Sigmoid colon (tissue), 7 donors: Measurements from ENCODE around the gene ZDHHC22. TPM values are rescaled to one million over a fixed set of nuclear protein-coding genes. Genes with fewer than 3 reads are reported as not detected.
A peak's percentile ranks its signal among the peaks of the same experiment; 100 is the strongest.

ENCODE experiments used
- DNase-seq: peaks from one replicate; pipeline ENCODE4 v3.0.0-alpha.2; 2019
- H3K27ac ChIP-seq, 4 donors: fragments of 200-600 bp; sonication (generic); one replicate each; pipeline ENCODE4 v1.5.1; 2016 to 2019; ENCODE audit warnings: mild to moderate bottlenecking in 1 of 4
- H3K27me3 ChIP-seq, 3 donors: fragments of 200-600 bp; sonication (generic); one replicate each; pipeline ENCODE4 v1.5.1; 2019; ENCODE audit warnings: mild to moderate bottlenecking in 1 of 3
- H3K36me3 ChIP-seq, 4 donors: fragments of 200-600 bp; sonication (generic); one replicate each; pipeline ENCODE4 v1.5.1; 2016 to 2019
- H3K4me1 ChIP-seq, 4 donors: fragments of 200-600 bp; sonication (generic); one replicate each; pipeline ENCODE4 v1.5.1; 2017 to 2019
- H3K4me3 ChIP-seq, 4 donors: fragments of 200-600 bp; sonication (generic); one replicate each; pipeline ENCODE4 v1.5.1; 2017 to 2019; ENCODE audit warnings: mild to moderate bottlenecking in 2 of 4, moderate library complexity in 1 of 4
- H3K9me3 ChIP-seq, 4 donors: fragments of 200-600 bp in 3 of 4; sonication (generic) in 3 of 4; one replicate each; pipeline versions ENCODE4 v1.5.1 to v1.6.1; 2013 to 2019
- CTCF ChIP-seq, 4 experiments: fragments of 450-650 bp in 3 of 4; fragments of 200-600 bp in 1 of 4; IDR thresholded peaks; one replicate each; pipeline ENCODE4 v1.5.1; 2016 to 2019; ENCODE audit warnings: antibody characterized with exemption in 4 of 4, mild to moderate bottlenecking in 3 of 4, moderate library complexity in 2 of 4
- EP300 ChIP-seq, 4 donors: sonication (generic); formaldehyde crosslinking; IDR thresholded peaks; one replicate each; pipeline ENCODE4 v1.6.1; 2017; ENCODE audit warnings: antibody characterized with exemption in 4 of 4
- POLR2A ChIP-seq, 2 donors: fragments of 450-650 bp; IDR thresholded peaks; one replicate each; pipeline ENCODE4 v1.6.1; 2016; ENCODE audit warnings: antibody characterized with exemption in 2 of 2, mild to moderate bottlenecking in 2 of 2, moderate library complexity in 2 of 2
- POLR2AphosphoS5 ChIP-seq, 4 donors: sonication (generic); formaldehyde crosslinking; IDR thresholded peaks; one replicate each; pipeline ENCODE4 v1.6.1; 2017; ENCODE audit warnings: antibody characterized with exemption in 4 of 4
- WGBS, 2 donors: extraction: QIAGEN DNeasy Blood & Tissue Kit; methylation state at CpG; one replicate each; pipeline ENCODE4 v1.1.7; 2013; 5-methylcytosine and 5-hydroxymethylcytosine counted together
- intact Hi-C: fragments of 100-400 bp; cut with DNase I; formaldehyde crosslinking; loops from one replicate; pipeline ENCODE4 v1.15.1; 2023
- polyA plus RNA-seq, 3 donors: library from polyadenylated mRNA; stranded (reverse); fragments of 200-250 nt; gene quantifications; one replicate each; pipeline ENCODE4 v1.2.3, GENCODE V29; 2013
- total RNA-seq, 4 donors: library from RNA; depleted of rRNA; stranded (reverse); fragments of >200 nt; gene quantifications; one replicate each; pipeline ENCODE4 v1.1.0, GENCODE V29; 2016
- donor health status: healthy with polysubstance abuse.
- donor health status: Bipolar disorder and iron deficiency.
- donor health status: healthy.

The ZDHHC22 gene
- total and polyA plus RNA-seq, 7 donors = 0.49 to 1.9 (median 0.95) TPM; not detected in 2

GRCh38 chr14:77142005-77142800 lies 612 bp upstream of the ZDHHC22 start:
- Histone ChIP-seq H3K27me3 (peaks cover 44 to 99% (median 77%) of the 10 kb centered on the region in 3 donors), H3K9me3 (no peaks in the 10 kb centered on the region), H3K4me3 (peak overlapping the region in 1 of 4 donors; percentile 47), H3K27ac (no peak overlapping the region), H3K4me1 (peaks cover 0 to 27% (median 26%) of the 10 kb centered on the region in 4 donors), H3K36me3 (no peaks in the 10 kb centered on the region)
- no peak for TF ChIP-seq POLR2AphosphoS5 (IDR thresholded peaks at IDR 0.05)
- TF ChIP-seq EP300 (IDR thresholded peaks at IDR 0.05) = no peak
- no peak for TF ChIP-seq POLR2A (IDR thresholded peaks at IDR 0.05)
- TF ChIP-seq CTCF (IDR thresholded peaks at IDR 0.05) = no peak
- DNase-seq = no peak
- 7 to 11% methylated on average over 9 of the region's 9 CpGs for WGBS, 2 donors
- intact Hi-C loops = no loop called here

- H3K4me3 ChIP-seq = peak overlapping the region in 3 of 4 donors; percentile 27 to 47 (median 44)
Measured at GRCh38 chr14:77140359-77141213, 1.0 kb downstream of the ZDHHC22 start.

GRCh38 chr14:77139540-77140358 lies 1.8 kb downstream of the ZDHHC22 start:
- DNase-seq = no peak
- intact Hi-C loops = no loop called here
- no peaks in the 10 kb centered on the region for H3K36me3 ChIP-seq
- H3K9me3 ChIP-seq = no peaks in the 10 kb centered on the region
- H3K27ac ChIP-seq = no peak overlapping the region
- H3K4me1 ChIP-seq = peaks cover 0 to 27% (median 26%) of the 10 kb centered on the region in 4 donors
- TF ChIP-seq CTCF (IDR thresholded peaks at IDR 0.05) = peak in 2 of 4 experiments; percentile 9 to 26
- no peak for TF ChIP-seq EP300 (IDR thresholded peaks at IDR 0.05)
- 2% methylated on average over 52 of the region's 52 CpGs for WGBS, 2 donors
- no peak overlapping the region for H3K4me3 ChIP-seq
- peaks cover 44 to 99% (median 79%) of the 10 kb centered on the region in 3 donors for H3K27me3 ChIP-seq

More at GRCh38 chr14:77140359-77141213, 1.0 kb downstream of the ZDHHC22 start:
- TF ChIP-seq POLR2AphosphoS5 (IDR thresholded peaks at IDR 0.05) = no peak
- intact Hi-C loops = no loop called here
- peaks cover 44 to 99% (median 79%) of the 10 kb centered on the region in 3 donors for H3K27me3 ChIP-seq
- WGBS, 2 donors = 2 to 6% methylated on average over 67 of the region's 67 CpGs
- H3K27ac ChIP-seq = no peak overlapping the region
- H3K9me3 ChIP-seq = no peaks in the 10 kb centered on the region
- no peaks in the 10 kb centered on the region for H3K36me3 ChIP-seq
- peaks cover 0 to 27% (median 26%) of the 10 kb centered on the region in 4 donors for H3K4me1 ChIP-seq
- DNase-seq = no peak

GRCh38 chr14:77139022-77139421 lies 2.6 kb downstream of the ZDHHC22 start:
- Histone ChIP-seq H3K36me3 (no peaks in the 10 kb centered on the region), H3K27me3 (peaks cover 44 to 100% (median 80%) of the 10 kb centered on the region in 3 donors), H3K9me3 (no peaks in the 10 kb centered on the region), H3K27ac (no peak overlapping the region), H3K4me1 (peaks cover 0 to 27% (median 26%) of the 10 kb centered on the region in 4 donors), H3K4me3 (no peak overlapping the region)
- WGBS, 2 donors = 80 to 84% methylated on average over 15 of the region's 15 CpGs
- intact Hi-C loops = no loop called here
- peak; percentile 26 for DNase-seq
- no peak for TF ChIP-seq POLR2AphosphoS5 (IDR thresholded peaks at IDR 0.05)
- no peak for TF ChIP-seq CTCF (IDR thresholded peaks at IDR 0.05)
- no peak for TF ChIP-seq POLR2A (IDR thresholded peaks at IDR 0.05)
- no peak for TF ChIP-seq EP300 (IDR thresholded peaks at IDR 0.05)
